Keratinocyte (primary cell): ENCODE measurements around the gene UPF3A.

ENCODE experiments used
- EZH2 ChIP-seq: IDR thresholded peaks from one replicate; pipeline ENCODE4 v1.6.1; 2012; ENCODE audit warnings: inconsistent platforms, mild to moderate bottlenecking, low read length, moderate library complexity
- TF ChIP-seq, protein P1 (sequence below), 3 experiments: IDR thresholded peaks in 1 of 3; conservative IDR thresholded peaks in 1 of 3; optimal IDR thresholded peaks in 1 of 3; 2 replicates in 2 of 3; 3 replicates in 1 of 3; pipeline versions ENCODE3 to v1.5.1; 2011; ENCODE audit warnings: low read length in 3 of 3, mild to moderate bottlenecking in 3 of 3, moderate library complexity in 2 of 3, control low read depth in 1 of 3, inconsistent platforms in 1 of 3; ENCODE audit not compliant: insufficient read depth in 2 of 3; ENCODE audit errors: extremely low read depth in 1 of 3

DNA sequence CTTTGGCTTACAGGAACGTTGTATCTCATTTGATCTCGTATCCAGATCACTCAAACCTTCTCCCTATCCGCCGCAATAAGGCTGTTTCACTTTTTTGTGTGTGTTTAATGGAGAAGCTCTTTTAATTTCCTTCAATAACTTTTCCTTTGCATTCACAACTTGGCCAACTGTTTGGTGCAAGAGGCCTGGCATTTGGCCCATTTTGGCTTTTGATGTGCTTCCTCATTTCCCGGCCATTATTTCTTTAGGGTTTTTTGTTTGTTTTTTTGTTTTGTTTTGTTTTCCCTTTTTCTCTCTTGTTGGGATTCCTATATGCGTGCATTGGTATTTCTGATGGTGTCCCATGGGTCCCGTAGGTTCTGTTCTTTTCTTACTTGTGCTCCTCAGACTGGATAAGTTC is 6.1 kb upstream of the UPF3A start:
- TF ChIP-seq, protein P1, sequence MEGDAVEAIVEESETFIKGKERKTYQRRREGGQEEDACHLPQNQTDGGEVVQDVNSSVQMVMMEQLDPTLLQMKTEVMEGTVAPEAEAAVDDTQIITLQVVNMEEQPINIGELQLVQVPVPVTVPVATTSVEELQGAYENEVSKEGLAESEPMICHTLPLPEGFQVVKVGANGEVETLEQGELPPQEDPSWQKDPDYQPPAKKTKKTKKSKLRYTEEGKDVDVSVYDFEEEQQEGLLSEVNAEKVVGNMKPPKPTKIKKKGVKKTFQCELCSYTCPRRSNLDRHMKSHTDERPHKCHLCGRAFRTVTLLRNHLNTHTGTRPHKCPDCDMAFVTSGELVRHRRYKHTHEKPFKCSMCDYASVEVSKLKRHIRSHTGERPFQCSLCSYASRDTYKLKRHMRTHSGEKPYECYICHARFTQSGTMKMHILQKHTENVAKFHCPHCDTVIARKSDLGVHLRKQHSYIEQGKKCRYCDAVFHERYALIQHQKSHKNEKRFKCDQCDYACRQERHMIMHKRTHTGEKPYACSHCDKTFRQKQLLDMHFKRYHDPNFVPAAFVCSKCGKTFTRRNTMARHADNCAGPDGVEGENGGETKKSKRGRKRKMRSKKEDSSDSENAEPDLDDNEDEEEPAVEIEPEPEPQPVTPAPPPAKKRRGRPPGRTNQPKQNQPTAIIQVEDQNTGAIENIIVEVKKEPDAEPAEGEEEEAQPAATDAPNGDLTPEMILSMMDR (optimal IDR thresholded peaks at IDR 0.05 in 1 of 3, IDR thresholded peaks at IDR 0.05 in 1 of 3, conservative IDR thresholded peaks at IDR 0.05 in 1 of 3; ENCODE audit: extremely low read depth in 1 of 3, insufficient read depth in 2 of 3, low read length in 3 of 3) = no peak
- no peak for TF ChIP-seq EZH2
